ENCODE data around the gene CCDC136. TPM values are rescaled to one million over a fixed set of nuclear protein-coding genes. Genes with fewer than 3 reads are reported as not detected.

Gene CCDC136
- total RNA-seq, 1 experiment from 2014 or later, result 31.1 TPM

DNA sequence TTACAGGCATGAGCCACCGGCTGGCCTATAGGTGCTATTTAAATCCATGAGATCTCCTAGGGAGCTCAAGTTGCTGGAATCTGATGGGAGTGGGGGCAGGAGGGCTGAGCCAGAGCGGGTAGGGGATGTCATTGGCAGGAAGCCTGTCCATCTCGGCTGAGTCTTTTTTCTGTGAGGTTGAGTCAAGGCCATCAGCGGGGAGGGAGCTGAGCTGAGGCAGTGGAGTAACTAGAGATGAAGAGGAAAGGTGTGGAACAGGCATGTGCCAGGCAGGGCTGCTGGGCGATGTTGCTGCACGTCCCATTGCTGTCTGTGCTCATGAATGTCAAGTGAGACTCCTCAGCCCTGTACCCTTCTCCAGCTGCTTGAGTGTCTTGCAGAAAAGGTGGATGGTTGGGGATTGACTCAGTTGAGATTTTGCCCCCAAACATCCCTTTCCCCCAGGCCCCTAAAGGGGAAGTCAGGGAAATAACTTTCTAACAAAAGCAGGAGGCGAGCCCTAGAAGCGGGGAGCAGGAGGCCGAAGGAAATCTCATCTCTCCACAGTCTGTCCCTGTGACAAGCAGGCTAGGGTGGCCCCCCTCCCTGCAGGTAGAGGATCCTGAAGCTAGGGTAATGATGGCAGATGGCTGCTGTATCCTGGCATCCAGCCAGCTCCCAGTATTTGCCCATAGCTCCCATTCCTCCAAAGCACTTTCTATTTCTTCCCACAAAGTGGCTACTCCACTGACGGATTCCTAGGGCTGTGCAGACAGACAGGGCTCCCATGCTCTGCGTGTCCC, 76.3 kb downstream of the CCDC136 start:
- Histone ChIP-seq H3K4me1 (ENCODE audit: insufficient read depth, low read length) (0 out of 2 replicates have a peak, but pooled peaks cover 3% of the 10 kb centered on the region), H2AFZ (ENCODE audit: low read length) (no peak overlapping the region), H4K5ac (ENCODE audit: insufficient read length, low read depth, low read length) (no peak overlapping the region), H3K18ac (ENCODE audit: insufficient read length, low read depth, low read length) (no peak overlapping the region), H4K91ac (ENCODE audit: insufficient read length, low read depth, low read length) (no peak overlapping the region), H2BK120ac (ENCODE audit: low read depth, low read length, poor library complexity, severe bottlenecking) (no peak overlapping the region), H2AK5ac (ENCODE audit: insufficient read length, low read length) (no peak overlapping the region), H4K20me1 (ENCODE audit: control insufficient read depth, insufficient read depth, insufficient read length) (no peaks in the 10 kb centered on the region), H3K79me2 (ENCODE audit: insufficient read depth, low read length) (no peaks in the 10 kb centered on the region; the same call in 1 of the 2 replicates), H3K9ac (ENCODE audit: extremely low read depth, insufficient read length, low read length) (no peak overlapping the region), H3K56ac (ENCODE audit: insufficient read length, low read depth, low read length) (no peak overlapping the region), H3K4me2 (ENCODE audit: insufficient read depth, insufficient read length, low read length) (no peak overlapping the region), H2BK5ac (ENCODE audit: insufficient read length, low read length) (no peak overlapping the region), H2BK15ac (ENCODE audit: low read depth, low read length) (no peak overlapping the region), H2BK20ac (ENCODE audit: low read depth, low read length, poor library complexity, severe bottlenecking) (no peak overlapping the region), H3K4ac (ENCODE audit: low read depth, low read length) (no peak overlapping the region), H3K14ac (ENCODE audit: insufficient read depth, low read length) (no peak overlapping the region), H3K27ac (ENCODE audit: insufficient read length, low read depth, low read length) (no peak overlapping the region), H3K9me3 (ENCODE audit: control insufficient read depth, low read depth, low read length) (no peaks in the 10 kb centered on the region), H3T11ph (ENCODE audit: low read length) (no peak overlapping the region), H3K79me1 (ENCODE audit: insufficient read depth, low read depth, low read length, poor library complexity, severe bottlenecking) (no peaks in the 10 kb centered on the region), H3K23me2 (ENCODE audit: insufficient read length, low read depth, low read length, poor library complexity, severe bottlenecking) (peaks cover 19% of the 10 kb centered on the region), H3K23ac (ENCODE audit: insufficient read length, low read depth, low read length) (no peak overlapping the region), H3K27me3 (ENCODE audit: insufficient read depth, low read length) (peaks cover 11% of the 10 kb centered on the region; the same call in 1 of the 2 replicates), H4K8ac (replicated peaks; ENCODE audit: insufficient read length, low read depth, low read length) (no peak overlapping the region), H2BK12ac (ENCODE audit: insufficient read length, low read depth, low read length) (no peak overlapping the region)
- Mint-ChIP-seq H3K9me3 (no peaks in the 10 kb centered on the region; a peak in 1 of 5 replicates), H3K4me1 (peaks cover 26 to 30% of the 10 kb centered on the region in 2 experiments), H3K27ac (peak overlapping the region in 1 of 3 experiments; percentile 12; a peak in 1 of 7 replicates), H3K4me3 (peak overlapping the region; percentile 56 to 77; a peak in 4 of 5 replicates), H3K36me3 (ENCODE audit: insufficient read depth in 1 of 3, low read depth in 3 of 3) (peaks cover 12 to 18% (median 15%) of the 10 kb centered on the region in 3 experiments), H3K27me3 (ENCODE audit: low read depth) (peaks cover 52% of the 10 kb centered on the region)
- DNase-seq, result peak; percentile 65
- TF ChIP-seq, protein P1, sequence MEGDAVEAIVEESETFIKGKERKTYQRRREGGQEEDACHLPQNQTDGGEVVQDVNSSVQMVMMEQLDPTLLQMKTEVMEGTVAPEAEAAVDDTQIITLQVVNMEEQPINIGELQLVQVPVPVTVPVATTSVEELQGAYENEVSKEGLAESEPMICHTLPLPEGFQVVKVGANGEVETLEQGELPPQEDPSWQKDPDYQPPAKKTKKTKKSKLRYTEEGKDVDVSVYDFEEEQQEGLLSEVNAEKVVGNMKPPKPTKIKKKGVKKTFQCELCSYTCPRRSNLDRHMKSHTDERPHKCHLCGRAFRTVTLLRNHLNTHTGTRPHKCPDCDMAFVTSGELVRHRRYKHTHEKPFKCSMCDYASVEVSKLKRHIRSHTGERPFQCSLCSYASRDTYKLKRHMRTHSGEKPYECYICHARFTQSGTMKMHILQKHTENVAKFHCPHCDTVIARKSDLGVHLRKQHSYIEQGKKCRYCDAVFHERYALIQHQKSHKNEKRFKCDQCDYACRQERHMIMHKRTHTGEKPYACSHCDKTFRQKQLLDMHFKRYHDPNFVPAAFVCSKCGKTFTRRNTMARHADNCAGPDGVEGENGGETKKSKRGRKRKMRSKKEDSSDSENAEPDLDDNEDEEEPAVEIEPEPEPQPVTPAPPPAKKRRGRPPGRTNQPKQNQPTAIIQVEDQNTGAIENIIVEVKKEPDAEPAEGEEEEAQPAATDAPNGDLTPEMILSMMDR (conservative IDR thresholded peaks at IDR 0.05), result no peak
- WGBS (ENCODE audit: extremely low coverage, insufficient read length, low lambda C conversion rate), result no CpG with 5 or more reads among the region's 11 CpGs
